ENCODE data around the gene SESN1. TPM values are rescaled to one million over a fixed set of nuclear protein-coding genes. Genes with fewer than 3 reads are reported as not detected.

SESN1 gene
- total RNA-seq, 4 donors from 2014 or later: 73.3 to 253 (median 128) TPM

GRCh38 chr6:108958900-108959770, 135.5 kb downstream of the SESN1 start:
- DNase-seq (no peak), ATAC-seq (no peak)
- Histone ChIP-seq H3K36me3 (no peaks in the 10 kb centered on the region), H3K4me1 (peaks cover 0 to 12% of the 10 kb centered on the region in 2 donors), H3K27me3 (no peaks in the 10 kb centered on the region), H3K9me3 (no peaks in the 10 kb centered on the region), H3K27ac (no peak overlapping the region), H3K4me3 (no peak overlapping the region)
- in situ Hi-C loops (cut with MboI; ENCODE audit: low sequenced_read_pairs in 4 of 4) (no loop called here), intact Hi-C loops (cut with DNase I; ENCODE audit: low total_unique reads) (no loop called here)
- no peak for TF ChIP-seq CTCF (IDR thresholded peaks at IDR 0.05 in 4 of 5, conservative IDR thresholded peaks at IDR 0.05 in 1 of 5)
- TF ChIP-seq POLR2A (IDR thresholded peaks at IDR 0.05): no peak

- TF ChIP-seq CTCF (IDR thresholded peaks at IDR 0.05 in 4 of 5, conservative IDR thresholded peaks at IDR 0.05 in 1 of 5): no peak
- TF ChIP-seq POLR2A (IDR thresholded peaks at IDR 0.05): no peak
- H3K27me3 ChIP-seq: no peaks in the 10 kb centered on the region
- no peak for DNase-seq
- no peaks in the 10 kb centered on the region for H3K36me3 ChIP-seq
- no peak overlapping the region for H3K27ac ChIP-seq
- peaks cover 10 to 23% of the 10 kb centered on the region in 2 donors for H3K4me1 ChIP-seq
- H3K4me3 ChIP-seq: no peak overlapping the region
- intact Hi-C loops (cut with DNase I; ENCODE audit: low total_unique reads) (no loop called here), in situ Hi-C loops (cut with MboI; ENCODE audit: low sequenced_read_pairs in 4 of 4) (no loop called here)
- ATAC-seq: no peak
- no peaks in the 10 kb centered on the region for H3K9me3 ChIP-seq
Measured at GRCh38 chr6:108957221-108957620, 137.4 kb downstream of the SESN1 start.

GRCh38 chr6:108955329-108955949, 139.2 kb downstream of the SESN1 start:
- ATAC-seq: no peak
- Histone ChIP-seq H3K27me3 (no peaks in the 10 kb centered on the region), H3K4me1 (peaks cover 10 to 20% of the 10 kb centered on the region in 2 donors), H3K4me3 (no peak overlapping the region), H3K27ac (no peak overlapping the region), H3K9me3 (no peaks in the 10 kb centered on the region), H3K36me3 (no peaks in the 10 kb centered on the region)
- no peak for DNase-seq
- in situ Hi-C loops (cut with MboI; ENCODE audit: low sequenced_read_pairs in 4 of 4) (no loop called here), intact Hi-C loops (cut with DNase I; ENCODE audit: low total_unique reads) (no loop called here)
- TF ChIP-seq CTCF (IDR thresholded peaks at IDR 0.05 in 4 of 5, conservative IDR thresholded peaks at IDR 0.05 in 1 of 5) (no peak), POLR2A (IDR thresholded peaks at IDR 0.05) (no peak)

- in situ Hi-C loops (cut with MboI; ENCODE audit: low sequenced_read_pairs in 4 of 4) (no loop called here), intact Hi-C loops (cut with DNase I; ENCODE audit: low total_unique reads) (no loop called here)
- H3K27ac ChIP-seq: peak overlapping the region in 1 of 4 donors; percentile 20
- TF ChIP-seq POLR2A (IDR thresholded peaks at IDR 0.05) (no peak), CTCF (IDR thresholded peaks at IDR 0.05 in 4 of 5, conservative IDR thresholded peaks at IDR 0.05 in 1 of 5) (no peak)
- H3K36me3 ChIP-seq: no peaks in the 10 kb centered on the region
- H3K27me3 ChIP-seq: no peaks in the 10 kb centered on the region
- peaks cover 13 to 15% of the 10 kb centered on the region in 2 donors for H3K4me1 ChIP-seq
- DNase-seq: no peak
- H3K4me3 ChIP-seq: no peak overlapping the region
- ATAC-seq: no peak
- no peaks in the 10 kb centered on the region for H3K9me3 ChIP-seq
Measured at GRCh38 chr6:108953681-108954080, 141.0 kb downstream of the SESN1 start.
